ENCODE data around the gene PCDH9. TPM values are rescaled to one million over a fixed set of nuclear protein-coding genes. Genes with fewer than 3 reads are reported as not detected.

Gene PCDH9
- total and polyA plus RNA-seq, 11 donors, result 3.0 to 39.6 (median 21.6) TPM

GRCh38 chr13:66557357-66557756 is 672.8 kb downstream of the PCDH9 start:
- Histone ChIP-seq H3K36me3 (no peaks in the 10 kb centered on the region), H3K27ac (no peak overlapping the region), H3K9me3 (no peaks in the 10 kb centered on the region), H3K4me1 (no peaks in the 10 kb centered on the region), H3K4me3 (no peak overlapping the region), H3K27me3 (no peaks in the 10 kb centered on the region)
- DNase-seq (no peak), ATAC-seq (no peak)
- intact Hi-C loops (cut with DNase I), result no loop called here
- TF ChIP-seq CTCF (IDR thresholded peaks at IDR 0.05) (no peak), POLR2A (IDR thresholded peaks at IDR 0.05) (no peak)
- WGBS, 4 donors, result 88 to 95% (median 91%) methylated on average over 3 of the region's 3 CpGs

GRCh38 chr13:66556306-66556705 is 673.8 kb downstream of the PCDH9 start:
- Histone ChIP-seq H3K4me3 (no peak overlapping the region), H3K36me3 (no peaks in the 10 kb centered on the region), H3K9me3 (no peaks in the 10 kb centered on the region), H3K27me3 (no peaks in the 10 kb centered on the region), H3K4me1 (no peaks in the 10 kb centered on the region), H3K27ac (no peak overlapping the region)
- DNase-seq (no peak), ATAC-seq (no peak)
- intact Hi-C loops (cut with DNase I), result no loop called here
- TF ChIP-seq CTCF (IDR thresholded peaks at IDR 0.05) (no peak), POLR2A (IDR thresholded peaks at IDR 0.05) (no peak)

GRCh38 chr13:66553391-66553790 is 676.7 kb downstream of the PCDH9 start:
- ATAC-seq, result no peak
- Histone ChIP-seq H3K4me1 (no peaks in the 10 kb centered on the region), H3K4me3 (no peak overlapping the region), H3K9me3 (no peaks in the 10 kb centered on the region), H3K27ac (no peak overlapping the region), H3K27me3 (no peaks in the 10 kb centered on the region), H3K36me3 (no peaks in the 10 kb centered on the region)
- intact Hi-C loops (cut with DNase I), result no loop called here
- 91 to 93% (median 92%) methylated on average over 2 of the region's 2 CpGs for WGBS, 4 donors
- TF ChIP-seq CTCF (IDR thresholded peaks at IDR 0.05), result no peak
- no peak for TF ChIP-seq POLR2A (IDR thresholded peaks at IDR 0.05)
- DNase-seq, result no peak

- H3K9me3 ChIP-seq, result no peaks in the 10 kb centered on the region
- WGBS, 4 donors, result 42 to 67% (median 53%) methylated on average over 4 of the region's 4 CpGs
- H3K4me1 ChIP-seq, result no peaks in the 10 kb centered on the region
- no peaks in the 10 kb centered on the region for H3K36me3 ChIP-seq
- DNase-seq (no peak), ATAC-seq (no peak)
- no peak overlapping the region for H3K4me3 ChIP-seq
- intact Hi-C loops (cut with DNase I), result no loop called here
- TF ChIP-seq POLR2A (IDR thresholded peaks at IDR 0.05) (no peak), CTCF (IDR thresholded peaks at IDR 0.05) (no peak)
- H3K27me3 ChIP-seq, result no peaks in the 10 kb centered on the region
- no peak overlapping the region for H3K27ac ChIP-seq
Measured at GRCh38 chr13:66551128-66551527, 679.0 kb downstream of the PCDH9 start.

Data from heart left ventricle (tissue), 16 donors.